Tibial artery (tissue), 4 donors: Measurements from ENCODE around the gene CRYBG1.

Source experiments
- DNase-seq, 2 donors: peaks; one replicate each; pipeline ENCODE4 v3.0.0-alpha.2; 2019
- H3K27ac ChIP-seq, 2 donors: fragments of 200-600 bp; sonication (generic) in 1 of 2; 1 replicate in 1 of 2; 2 replicates in 1 of 2; pipeline ENCODE4 v1.5.1; 2018 to 2019; ENCODE audit warnings: mild to moderate bottlenecking in 1 of 2
- H3K27me3 ChIP-seq, 2 donors: fragments of 200-600 bp; sonication (generic) in 1 of 2; one replicate each; pipeline versions ENCODE4 v1.5.1 to v1.6.0; 2016 to 2019
- H3K36me3 ChIP-seq, 3 donors: fragments of 200-600 bp; sonication (generic) in 2 of 3; one replicate each; pipeline ENCODE4 v1.5.1; 2016 to 2019; ENCODE audit warnings: mild to moderate bottlenecking in 2 of 3
- H3K4me1 ChIP-seq, 4 donors: fragments of 200-600 bp; sonication (generic) in 2 of 4; 1 replicate in 3 of 4; 2 replicates in 1 of 4; pipeline ENCODE4 v1.5.1; 2016 to 2019
- H3K4me3 ChIP-seq, 2 donors: fragments of 200-600 bp; sonication (generic) in 1 of 2; 1 replicate in 1 of 2; 2 replicates in 1 of 2; pipeline ENCODE4 v1.5.1; 2018 to 2019; ENCODE audit warnings: mild to moderate bottlenecking in 2 of 2
- H3K9me3 ChIP-seq, 3 donors: fragments of 200-600 bp; sonication (generic) in 1 of 3; one replicate each; pipeline ENCODE4 v1.5.1; 2016 to 2019
- CTCF ChIP-seq, 2 experiments: fragments of 200-600 bp in 1 of 2; fragments of 450-650 bp in 1 of 2; IDR thresholded peaks; one replicate each; pipeline ENCODE4 v1.5.1; 2017 to 2019; ENCODE audit warnings: antibody characterized with exemption in 2 of 2, mild to moderate bottlenecking in 1 of 2, moderate library complexity in 1 of 2
- intact Hi-C: fragments of 100-400 bp; cut with DNase I; formaldehyde crosslinking; loops from one replicate; pipeline ENCODE4 v1.15.0; 2023; ENCODE audit warnings: low total_unique reads

Gene CRYBG1

GRCh38 chr6:106411056-106411455, 50.5 kb downstream of the CRYBG1 start:
- no peak for TF ChIP-seq CTCF (IDR thresholded peaks at IDR 0.05)
- no peaks in the 10 kb centered on the region for H3K36me3 ChIP-seq
- intact Hi-C loops = no loop called here
- no peaks in the 10 kb centered on the region for H3K9me3 ChIP-seq
- no peak overlapping the region for H3K4me3 ChIP-seq
- no peak overlapping the region for H3K27ac ChIP-seq
- peaks cover 0 to 5% (median 0%) of the 10 kb centered on the region in 4 donors for H3K4me1 ChIP-seq
- no peak for DNase-seq
- H3K27me3 ChIP-seq = no peaks in the 10 kb centered on the region

- Histone ChIP-seq H3K36me3 (no peaks in the 10 kb centered on the region), H3K27me3 (no peaks in the 10 kb centered on the region), H3K9me3 (no peaks in the 10 kb centered on the region), H3K4me1 (peaks cover 0 to 8% (median 0%) of the 10 kb centered on the region in 4 donors), H3K27ac (no peak overlapping the region), H3K4me3 (no peak overlapping the region)
- no peak for DNase-seq
- intact Hi-C loops = no loop called here
- no peak for TF ChIP-seq CTCF (IDR thresholded peaks at IDR 0.05)
These were observed 51.2 kb downstream of the CRYBG1 start for GRCh38 chr6:106411643-106412200.

GRCh38 chr6:106413016-106413415, 52.5 kb downstream of the CRYBG1 start:
- intact Hi-C loops = no loop called here

GRCh38 chr6:106413722-106414121, 53.2 kb downstream of the CRYBG1 start:
- peaks cover 0 to 11% (median 0%) of the 10 kb centered on the region in 4 donors for H3K4me1 ChIP-seq
- intact Hi-C loops = no loop called here

More at GRCh38 chr6:106413016-106413415, 52.5 kb downstream of the CRYBG1 start:
- H3K27ac ChIP-seq = no peak overlapping the region
- peaks cover 0 to 2% of the 10 kb centered on the region in 2 donors for H3K27me3 ChIP-seq
- no peak for TF ChIP-seq CTCF (IDR thresholded peaks at IDR 0.05)
- H3K4me3 ChIP-seq = no peak overlapping the region
- DNase-seq = no peak
- H3K36me3 ChIP-seq = no peaks in the 10 kb centered on the region
- H3K9me3 ChIP-seq = no peaks in the 10 kb centered on the region
- H3K4me1 ChIP-seq = peaks cover 0 to 11% (median 0%) of the 10 kb centered on the region in 4 donors

GRCh38 chr6:106415921-106416320, 55.4 kb downstream of the CRYBG1 start:
- no peak overlapping the region for H3K27ac ChIP-seq
- DNase-seq = no peak
- peaks cover 0 to 11% (median 0%) of the 10 kb centered on the region in 4 donors for H3K4me1 ChIP-seq
- H3K36me3 ChIP-seq = no peaks in the 10 kb centered on the region
- H3K9me3 ChIP-seq = no peaks in the 10 kb centered on the region
- TF ChIP-seq CTCF (IDR thresholded peaks at IDR 0.05) = no peak
- peaks cover 0 to 2% of the 10 kb centered on the region in 2 donors for H3K27me3 ChIP-seq
- no peak overlapping the region for H3K4me3 ChIP-seq
- intact Hi-C loops = no loop called here

More at GRCh38 chr6:106413722-106414121, 53.2 kb downstream of the CRYBG1 start:
- Histone ChIP-seq H3K27me3 (peaks cover 0 to 2% of the 10 kb centered on the region in 2 donors), H3K4me3 (no peak overlapping the region), H3K27ac (no peak overlapping the region), H3K36me3 (no peaks in the 10 kb centered on the region), H3K9me3 (no peaks in the 10 kb centered on the region)
- TF ChIP-seq CTCF (IDR thresholded peaks at IDR 0.05) = no peak
- no peak for DNase-seq
